H1 (cell line): Measurements from ENCODE around the gene P2RY8. TPM values are rescaled to one million over a fixed set of nuclear protein-coding genes. Genes with fewer than 3 reads are reported as not detected.
A peak's percentile ranks its signal among the peaks of the same experiment; 100 is the strongest.

ENCODE experiments used
- ATF3 ChIP-seq: IDR thresholded peaks from 2 replicates; pipeline ENCODE4 v1.6.1; 2011; ENCODE audit warnings: low read depth, mild to moderate bottlenecking, low read length; ENCODE audit not compliant: insufficient read depth
- CEBPB ChIP-seq: IDR thresholded peaks from 2 replicates; pipeline ENCODE4 v1.6.1; 2012; ENCODE audit warnings: low read depth, low read length
- EZH2 ChIP-seq: fragments of 200-600 bp; sonication (generic); IDR thresholded peaks from 2 replicates; pipeline ENCODE4 v1.7.1; 2012; ENCODE audit warnings: low read depth, mild to moderate bottlenecking, moderate library complexity, low read length, inconsistent platforms; ENCODE audit not compliant: severe bottlenecking
- HDAC2 ChIP-seq, 2 experiments: fragments of 300-600 bp in 1 of 2; sonication (generic) in 1 of 2; IDR thresholded peaks; 2 replicates each; pipeline ENCODE4 v1.6.1; 2011 to 2012; ENCODE audit warnings: low read depth in 2 of 2, low read length in 2 of 2, mild to moderate bottlenecking in 2 of 2, moderate library complexity in 2 of 2, borderline replicate concordance in 1 of 2, inconsistent platforms in 1 of 2
- JUN ChIP-seq: IDR thresholded peaks from 2 replicates; pipeline ENCODE4 v1.6.1; 2011; ENCODE audit warnings: low read depth, mild to moderate bottlenecking, improper control_type of control experiment, low read length
- JUND ChIP-seq: IDR thresholded peaks from 2 replicates; pipeline ENCODE4 v1.6.1; 2011; ENCODE audit warnings: mild to moderate bottlenecking, improper control_type of control experiment, low read length
- KDM5A ChIP-seq: fragments of 200-600 bp; IDR thresholded peaks from 2 replicates; pipeline ENCODE4 v1.7.1; 2012; ENCODE audit warnings: mild to moderate bottlenecking, low read length, inconsistent platforms, mixed read lengths
- MAX ChIP-seq: IDR thresholded peaks from 2 replicates; pipeline ENCODE4 v1.6.1; 2012; ENCODE audit warnings: inconsistent platforms
- NANOG ChIP-seq: IDR thresholded peaks from 2 replicates; pipeline ENCODE4 v1.6.1; 2011; ENCODE audit warnings: low read length, low read depth, mild to moderate bottlenecking, inconsistent platforms; ENCODE audit not compliant: insufficient read depth, poor library complexity, severe bottlenecking
- PHF8 ChIP-seq: fragments of 200-600 bp; sonication (generic); conservative IDR thresholded peaks from 2 replicates; pipeline ENCODE4 v1.7.1; 2012; ENCODE audit warnings: low read depth, mild to moderate bottlenecking, inconsistent platforms, low read length, moderate library complexity
- RBBP5 ChIP-seq: IDR thresholded peaks from 2 replicates; pipeline ENCODE4 v1.7.1; 2012; ENCODE audit warnings: low read depth, mild to moderate bottlenecking, inconsistent platforms, low read length, moderate library complexity, borderline replicate concordance
- ZNF274 ChIP-seq: IDR thresholded peaks from 2 replicates; pipeline ENCODE4 v1.7.0; 2012; ENCODE audit warnings: low read length, borderline replicate concordance; ENCODE audit errors: extremely low read depth
- polyA plus RNA-seq, 7 experiments: library from polyadenylated mRNA; depleted of rRNA in 3 of 7; stranded (reverse) in 5 of 7; unstranded in 2 of 7; fragments of >200 nt in 5 of 7; fragments of 200-250 nt in 2 of 7; gene quantifications; 1 replicate in 5 of 7; 2 replicates in 1 of 7; 4 replicates in 1 of 7; pipeline versions ENCODE4 v1.2.1 to v1.2.3, GENCODE V29; 2011 to 2013; ENCODE audit warnings: missing spikeins in 2 of 7, mixed read lengths in 2 of 7
- total RNA-seq: library from RNA; stranded (reverse); fragmentation: NEBNext Ultra II Directional; extraction: Animal tissue kit (Norgen Biotek cat#: 25700); gene quantifications from 2 replicates; pipeline ENCODE4 v1.2.1, GENCODE V29; 2021

Gene P2RY8
- total and polyA plus RNA-seq, 2 of the 8 experiments (the other 6 are each of a cell fraction or from before 2014, with no cell fraction given): 0.09 to 0.15 TPM

- TF ChIP-seq ATF3 (peak; percentile 85), PHF8 (no peak), RBBP5 (no peak), CEBPB (peak; percentile 99), HDAC2 (IDR thresholded peaks at IDR 0.05; ENCODE audit: borderline replicate concordance in 1 of 2, low read depth in 2 of 2, low read length in 2 of 2) (no peak), MAX (peak; percentile 64), NANOG (peak; percentile 86), ZNF274 (no peak), EZH2 (no peak), JUND (peak; percentile 86), JUN (0 out of 2 replicates have a peak, but pooled peaks have one; percentile 15), KDM5A (no peak)
These were observed 55.1 kb downstream of the P2RY8 start (continued) for GRCh38 chrX:1481636-1482529.
